Fibroblast of skin of back (primary cell): ENCODE measurements around the gene AP1G2.

Experiments
- DNase-seq: peaks from one replicate; pipeline ENCODE4 v3.0.0-alpha.2; 2013

The AP1G2 gene

DNA sequence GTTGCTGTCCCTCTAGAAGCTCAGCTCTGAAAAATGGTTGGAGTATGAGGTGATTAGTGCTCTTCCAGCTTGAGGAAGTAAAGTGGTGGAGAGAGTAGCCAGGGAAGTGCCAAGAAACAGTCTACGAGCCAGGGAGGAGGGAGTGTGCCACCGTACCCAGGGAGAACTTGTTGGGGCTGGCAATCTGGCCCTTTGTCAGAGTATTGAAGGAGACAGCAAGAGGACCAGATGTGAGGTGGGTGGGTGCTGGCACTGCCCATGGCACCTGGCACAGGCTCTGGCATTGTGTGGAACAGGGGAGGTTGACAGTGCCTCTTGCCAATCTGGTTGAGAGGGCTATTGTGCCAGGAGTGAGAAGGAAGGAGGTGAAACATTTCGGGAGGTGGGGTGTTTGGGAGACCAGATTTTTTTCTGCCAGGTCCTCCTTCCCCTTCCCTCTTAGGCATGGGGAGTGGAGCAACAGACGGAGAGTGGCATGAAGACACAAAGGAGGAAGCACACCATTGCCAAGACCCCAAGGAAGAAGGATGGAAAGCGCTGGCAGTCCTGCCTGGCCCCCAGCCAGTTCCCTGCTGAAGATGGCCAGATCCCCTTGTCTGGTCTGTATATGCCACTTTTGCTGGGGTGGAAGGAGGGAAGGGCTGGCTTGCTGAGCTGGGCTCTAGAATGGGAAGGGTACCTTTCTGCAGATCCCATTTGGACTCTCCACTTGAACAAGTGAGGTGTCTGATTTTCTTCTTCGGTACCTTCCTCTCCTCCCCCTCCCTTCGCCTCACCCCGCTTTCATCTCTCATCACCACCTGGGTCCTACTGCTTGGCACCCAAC, 53.6 kb downstream of the AP1G2 start:
- DNase-seq, result no peak

DNA sequence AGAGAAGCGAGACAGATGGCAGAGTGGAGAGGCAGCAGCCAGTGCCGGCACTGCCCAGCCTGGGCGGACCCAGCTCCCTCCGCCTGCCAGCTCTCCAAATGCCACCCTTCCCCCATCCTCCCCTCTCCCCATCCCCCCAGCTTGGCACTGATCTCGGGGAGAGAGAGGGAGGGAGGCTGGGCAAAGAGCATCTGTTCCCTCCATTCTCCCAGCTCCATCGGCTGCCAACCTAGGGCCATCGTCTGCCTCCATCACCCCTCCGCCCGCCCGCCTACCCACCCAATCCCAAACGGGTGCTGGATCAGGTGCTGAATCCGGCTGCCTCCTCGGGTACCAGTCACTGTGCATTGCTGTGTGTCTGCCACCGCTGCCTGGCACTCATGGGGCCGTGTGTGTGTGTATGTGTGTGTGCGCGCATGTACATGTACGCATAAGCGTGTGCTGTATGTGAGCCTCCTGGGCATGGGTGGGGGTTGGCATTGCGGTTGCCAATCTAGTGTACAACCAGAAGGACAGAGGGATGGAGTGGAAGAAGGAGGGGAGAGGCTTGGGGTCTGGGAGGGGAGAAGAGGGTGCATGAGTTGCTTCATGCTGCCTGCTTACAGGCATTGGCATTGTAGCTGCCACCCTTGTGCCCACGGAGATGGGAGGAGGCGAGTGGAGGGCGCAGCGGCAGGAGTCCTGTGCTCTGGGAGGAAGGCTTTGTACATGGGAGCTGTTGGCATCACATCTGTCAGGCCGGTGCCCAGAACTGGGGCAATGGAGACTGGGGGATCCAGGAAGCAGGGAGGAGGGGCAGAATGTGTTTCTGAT, 54.4 kb downstream of the AP1G2 start:
- DNase-seq, result no peak

DNA sequence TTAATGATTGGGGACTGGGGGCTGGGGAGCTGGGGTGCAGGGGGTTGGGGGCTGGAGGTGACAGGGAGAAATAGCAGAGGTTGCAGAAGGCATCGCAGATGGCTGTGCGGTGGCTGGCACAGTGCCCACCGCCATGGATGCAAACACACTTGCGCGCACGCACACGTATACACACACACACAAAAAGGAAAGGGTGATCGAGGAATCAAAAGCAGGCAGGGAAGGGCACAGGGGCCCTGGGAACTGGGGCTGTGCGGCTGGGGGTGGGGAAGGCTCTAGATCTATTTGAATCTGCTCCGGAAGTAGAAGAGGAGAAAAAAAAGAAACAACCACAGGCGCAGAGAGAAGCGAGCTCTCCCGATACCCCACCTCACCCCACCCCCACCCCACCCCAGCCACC, 55.4 kb downstream of the AP1G2 start:
- no peak for DNase-seq
